KMS-11 (cell line): ENCODE measurements around the gene GRIA4.
"Not testable (repeated sequence)": the region's sequence is repeated elsewhere in the genome, so short reads cannot be mapped to it uniquely, and the experiment has no call there.

Experiments used
- H2AFZ ChIP-seq: fragments of 200-600 bp; sonication (generic); 2 replicates; pipeline ENCODE4 v1.6.1; 2016; ENCODE audit warnings: antibody characterized with exemption, mixed run types, low read depth
- H3K27ac ChIP-seq: fragments of 200-600 bp; sonication (generic); 2 replicates; pipeline ENCODE4 v1.6.1; 2016; ENCODE audit warnings: mild to moderate bottlenecking, mixed run types
- H3K27me3 ChIP-seq: fragments of 200-600 bp; sonication (generic); 2 replicates; pipeline ENCODE4 v1.6.1; 2017; ENCODE audit warnings: mild to moderate bottlenecking, low read depth, mixed run types, moderate library complexity; ENCODE audit not compliant: insufficient read depth
- H3K36me3 ChIP-seq: fragments of 200-600 bp; sonication (generic); 2 replicates; pipeline ENCODE4 v1.6.1; 2017; ENCODE audit warnings: mild to moderate bottlenecking, mixed run types; ENCODE audit not compliant: insufficient read depth
- H3K4me1 ChIP-seq: fragments of 200-600 bp; sonication (generic); 2 replicates; pipeline ENCODE4 v1.6.1; 2016; ENCODE audit warnings: mild to moderate bottlenecking, low read depth, mixed run types; ENCODE audit not compliant: poor library complexity, severe bottlenecking
- H3K4me2 ChIP-seq: fragments of 200-600 bp; sonication (generic); 2 replicates; pipeline ENCODE4 v1.7.0; 2016; ENCODE audit warnings: mild to moderate bottlenecking, mixed run types
- H3K4me3 ChIP-seq: fragments of 200-600 bp; sonication (generic); IDR thresholded peaks from 2 replicates; pipeline ENCODE4 v1.6.1; 2017; ENCODE audit warnings: low read depth, low read length, mixed read lengths; ENCODE audit not compliant: insufficient read depth
- H3K79me2 ChIP-seq: fragments of 200-600 bp; sonication (generic); 2 replicates; pipeline ENCODE4 v1.6.1; 2016; ENCODE audit warnings: low read depth, mixed run types; ENCODE audit not compliant: insufficient read depth
- H3K9ac ChIP-seq: fragments of 200-600 bp; sonication (generic); 2 replicates; pipeline ENCODE4 v1.6.1; 2016; ENCODE audit warnings: mild to moderate bottlenecking, mixed run types
- H4K20me1 ChIP-seq: fragments of 200-600 bp; sonication (generic); 2 replicates; pipeline ENCODE4 v1.6.1; 2016; ENCODE audit warnings: mild to moderate bottlenecking, mixed run types; ENCODE audit not compliant: insufficient read depth
- CTCF ChIP-seq: fragments of 200-600 bp; sonication (generic); conservative IDR thresholded peaks from 2 replicates; pipeline ENCODE4 v1.6.1; 2017; ENCODE audit warnings: low read depth, mild to moderate bottlenecking, antibody characterized with exemption, low read length, moderate library complexity, mixed read lengths

GRIA4 gene

GRCh38 chr11:105988197-105988596 is 378.3 kb downstream of the GRIA4 start:
- Histone ChIP-seq H3K4me1 (no peaks in the 10 kb centered on the region), H3K9ac (no peak overlapping the region), H3K4me2 (no peak overlapping the region), H2AFZ (no peak overlapping the region), H3K4me3 (no peak overlapping the region), H4K20me1 (no peaks in the 10 kb centered on the region), H3K27me3 (no peaks in the 10 kb centered on the region), H3K27ac (no peak overlapping the region), H3K36me3 (no peaks in the 10 kb centered on the region), H3K79me2 (no peaks in the 10 kb centered on the region)
- TF ChIP-seq CTCF = no peak

- Histone ChIP-seq H3K27me3 (no peaks in the 10 kb centered on the region), H3K4me3 (no peak overlapping the region), H3K9ac (no peak overlapping the region), H2AFZ (no peak overlapping the region), H3K4me2 (no peak overlapping the region), H3K36me3 (no peaks in the 10 kb centered on the region), H4K20me1 (no peaks in the 10 kb centered on the region), H3K27ac (no peak overlapping the region), H3K79me2 (no peaks in the 10 kb centered on the region), H3K4me1 (no peaks in the 10 kb centered on the region)
- no peak for TF ChIP-seq CTCF
Measured at GRCh38 chr11:105989124-105989523, 379.3 kb downstream of the GRIA4 start.

GRCh38 chr11:105991888-105992287 is 382.0 kb downstream of the GRIA4 start:
- H3K27me3 ChIP-seq = no peaks in the 10 kb centered on the region
- no peak overlapping the region for H3K4me2 ChIP-seq
- no peak overlapping the region for H3K4me3 ChIP-seq
- TF ChIP-seq CTCF = no peak
- H3K9ac ChIP-seq = no peak overlapping the region
- no peaks in the 10 kb centered on the region for H3K79me2 ChIP-seq
- H3K36me3 ChIP-seq = no peaks in the 10 kb centered on the region
- H4K20me1 ChIP-seq = no peaks in the 10 kb centered on the region
- no peak overlapping the region for H2AFZ ChIP-seq
- no peaks in the 10 kb centered on the region for H3K4me1 ChIP-seq
- H3K27ac ChIP-seq = no peak overlapping the region

- H3K36me3 ChIP-seq = no peaks in the 10 kb centered on the region
Measured at GRCh38 chr11:106001304-106002012, 391.6 kb downstream of the GRIA4 start.

GRCh38 chr11:106003094-106003493 is 393.2 kb downstream of the GRIA4 start:
- H3K27me3 ChIP-seq, H3K36me3 ChIP-seq, H3K4me2 ChIP-seq, H3K79me2 ChIP-seq, H3K4me3 ChIP-seq, H3K4me1 ChIP-seq, H2AFZ ChIP-seq, H3K27ac ChIP-seq, H4K20me1 ChIP-seq, H3K9ac ChIP-seq: not testable (repeated sequence)

More at GRCh38 chr11:106001304-106002012, 391.6 kb downstream of the GRIA4 start:
- H3K9ac ChIP-seq = no peak overlapping the region
- no peak overlapping the region for H3K27ac ChIP-seq
- H3K79me2 ChIP-seq = no peaks in the 10 kb centered on the region
- no peak for TF ChIP-seq CTCF
- no peaks in the 10 kb centered on the region for H4K20me1 ChIP-seq
- no peak overlapping the region for H2AFZ ChIP-seq
- no peaks in the 10 kb centered on the region for H3K27me3 ChIP-seq
- no peak overlapping the region for H3K4me3 ChIP-seq
- no peak overlapping the region for H3K4me2 ChIP-seq
- no peaks in the 10 kb centered on the region for H3K4me1 ChIP-seq
